GM12878 (cell line): ENCODE results near the gene CSRNP2.

Experiments
- BCL11A ChIP-seq: IDR thresholded peaks from 2 replicates; pipeline ENCODE4 v1.6.1; 2011; ENCODE audit warnings: low read depth, low read length
- EZH2 ChIP-seq: IDR thresholded peaks from 2 replicates; pipeline ENCODE4 v1.6.1; 2012; ENCODE audit warnings: low read depth, mild to moderate bottlenecking, control low read depth, inconsistent platforms, low read length, borderline replicate concordance; ENCODE audit not compliant: control insufficient read depth
- MXI1 ChIP-seq: fragments of 150-350 bp; IDR thresholded peaks from 2 replicates; pipeline ENCODE4 v1.6.1; 2011; ENCODE audit warnings: low read depth, mild to moderate bottlenecking, inconsistent platforms, low read length, improper control_type of control experiment
- NFXL1 ChIP-seq: fragments of 450-650 bp; IDR thresholded peaks from 2 replicates; pipeline ENCODE4 v1.6.1; 2017; ENCODE audit warnings: antibody characterized with exemption, mild to moderate bottlenecking, borderline replicate concordance
- RB1 ChIP-seq: fragments of 450-650 bp; formaldehyde crosslinking; IDR thresholded peaks from 2 replicates; pipeline ENCODE4 v1.6.1; 2017; ENCODE audit warnings: mild to moderate bottlenecking, borderline replicate concordance
- RCOR1 ChIP-seq: conservative IDR thresholded peaks from 2 replicates; pipeline ENCODE4 v1.6.1; 2012; ENCODE audit warnings: low read depth, low read length, improper control_type of control experiment
- ZSCAN29 ChIP-seq: fragments of 450-650 bp; IDR thresholded peaks from 2 replicates; pipeline ENCODE4 v1.6.1; 2017; ENCODE audit warnings: mild to moderate bottlenecking, moderate library complexity
- TF ChIP-seq, protein P1 (sequence below), 3 experiments: IDR thresholded peaks in 2 of 3; conservative IDR thresholded peaks in 1 of 3; 2 replicates each; pipeline ENCODE4 v1.5.1; 2011; ENCODE audit warnings: low read depth in 3 of 3, low read length in 3 of 3, mild to moderate bottlenecking in 3 of 3, control low read depth in 2 of 3, moderate library complexity in 2 of 3, inconsistent platforms in 1 of 3, mixed read lengths in 1 of 3; ENCODE audit not compliant: control insufficient read depth in 2 of 3, insufficient read depth in 1 of 3; ENCODE audit errors: extremely low read depth in 1 of 3
- TF ChIP-seq, protein P2 (sequence below): IDR thresholded peaks from 2 replicates; pipeline ENCODE4 v1.6.1; 2011; ENCODE audit warnings: low read depth, mild to moderate bottlenecking, low read length, moderate library complexity, borderline replicate concordance; ENCODE audit errors: extremely low read depth
- TF ChIP-seq, protein P3 (sequence below): fragments of 450-650 bp; IDR thresholded peaks from 2 replicates; pipeline ENCODE4 v1.6.1; 2017; ENCODE audit warnings: mild to moderate bottlenecking, moderate library complexity
- TF ChIP-seq, protein P4 (sequence below): fragments of 450-650 bp; IDR thresholded peaks from 2 replicates; pipeline ENCODE4 v1.6.1; 2016; ENCODE audit warnings: mild to moderate bottlenecking, moderate library complexity, borderline replicate concordance
- TF ChIP-seq, protein P5 (sequence below): IDR thresholded peaks from 2 replicates; pipeline ENCODE4 v1.6.1; 2011; ENCODE audit warnings: low read depth, low read length, improper control_type of control experiment, borderline replicate concordance
- TF ChIP-seq, protein P6 (sequence below): IDR thresholded peaks from 2 replicates; pipeline ENCODE4 v1.6.1; 2012; ENCODE audit warnings: low read depth, low read length, improper control_type of control experiment
- TF ChIP-seq, protein P7 (sequence below): fragments of 450-650 bp; formaldehyde crosslinking; IDR thresholded peaks from 2 replicates; pipeline ENCODE4 v1.4.0; 2022; ENCODE audit warnings: mild to moderate bottlenecking, moderate library complexity

DNA sequence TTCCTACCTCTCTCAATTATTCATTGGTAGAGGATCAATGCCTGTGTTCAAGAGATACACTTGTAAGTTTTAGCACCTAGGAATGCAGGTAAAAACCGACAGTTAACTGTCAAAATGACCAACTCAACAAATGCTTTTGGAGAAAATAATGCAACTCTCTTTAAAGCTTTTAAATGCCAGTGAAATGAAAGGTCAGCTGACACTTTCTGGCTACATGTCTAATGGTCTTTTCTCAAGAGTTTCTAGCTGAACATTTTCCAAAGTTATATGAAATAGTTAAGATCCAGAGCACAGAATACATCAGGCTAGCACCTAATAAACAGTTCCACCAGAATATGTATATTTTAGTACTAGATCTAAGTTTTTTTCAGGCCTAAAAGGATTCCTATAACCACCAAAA is 2.0 kb downstream of the CSRNP2 start:
- TF ChIP-seq EZH2 (no peak), MXI1 (no peak), RCOR1 (no peak), NFXL1 (no peak), ZSCAN29 (no peak), RB1 (no peak), BCL11A (no peak)
- TF ChIP-seq, protein P1, sequence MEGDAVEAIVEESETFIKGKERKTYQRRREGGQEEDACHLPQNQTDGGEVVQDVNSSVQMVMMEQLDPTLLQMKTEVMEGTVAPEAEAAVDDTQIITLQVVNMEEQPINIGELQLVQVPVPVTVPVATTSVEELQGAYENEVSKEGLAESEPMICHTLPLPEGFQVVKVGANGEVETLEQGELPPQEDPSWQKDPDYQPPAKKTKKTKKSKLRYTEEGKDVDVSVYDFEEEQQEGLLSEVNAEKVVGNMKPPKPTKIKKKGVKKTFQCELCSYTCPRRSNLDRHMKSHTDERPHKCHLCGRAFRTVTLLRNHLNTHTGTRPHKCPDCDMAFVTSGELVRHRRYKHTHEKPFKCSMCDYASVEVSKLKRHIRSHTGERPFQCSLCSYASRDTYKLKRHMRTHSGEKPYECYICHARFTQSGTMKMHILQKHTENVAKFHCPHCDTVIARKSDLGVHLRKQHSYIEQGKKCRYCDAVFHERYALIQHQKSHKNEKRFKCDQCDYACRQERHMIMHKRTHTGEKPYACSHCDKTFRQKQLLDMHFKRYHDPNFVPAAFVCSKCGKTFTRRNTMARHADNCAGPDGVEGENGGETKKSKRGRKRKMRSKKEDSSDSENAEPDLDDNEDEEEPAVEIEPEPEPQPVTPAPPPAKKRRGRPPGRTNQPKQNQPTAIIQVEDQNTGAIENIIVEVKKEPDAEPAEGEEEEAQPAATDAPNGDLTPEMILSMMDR (IDR thresholded peaks at IDR 0.05 in 2 of 3, conservative IDR thresholded peaks at IDR 0.05 in 1 of 3; ENCODE audit: control insufficient read depth in 2 of 3, extremely low read depth in 1 of 3, insufficient read depth in 1 of 3, low read depth in 3 of 3, low read length in 3 of 3): no peak
- TF ChIP-seq, protein P2, sequence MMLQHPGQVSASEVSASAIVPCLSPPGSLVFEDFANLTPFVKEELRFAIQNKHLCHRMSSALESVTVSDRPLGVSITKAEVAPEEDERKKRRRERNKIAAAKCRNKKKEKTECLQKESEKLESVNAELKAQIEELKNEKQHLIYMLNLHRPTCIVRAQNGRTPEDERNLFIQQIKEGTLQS: no peak
- TF ChIP-seq, protein P3, sequence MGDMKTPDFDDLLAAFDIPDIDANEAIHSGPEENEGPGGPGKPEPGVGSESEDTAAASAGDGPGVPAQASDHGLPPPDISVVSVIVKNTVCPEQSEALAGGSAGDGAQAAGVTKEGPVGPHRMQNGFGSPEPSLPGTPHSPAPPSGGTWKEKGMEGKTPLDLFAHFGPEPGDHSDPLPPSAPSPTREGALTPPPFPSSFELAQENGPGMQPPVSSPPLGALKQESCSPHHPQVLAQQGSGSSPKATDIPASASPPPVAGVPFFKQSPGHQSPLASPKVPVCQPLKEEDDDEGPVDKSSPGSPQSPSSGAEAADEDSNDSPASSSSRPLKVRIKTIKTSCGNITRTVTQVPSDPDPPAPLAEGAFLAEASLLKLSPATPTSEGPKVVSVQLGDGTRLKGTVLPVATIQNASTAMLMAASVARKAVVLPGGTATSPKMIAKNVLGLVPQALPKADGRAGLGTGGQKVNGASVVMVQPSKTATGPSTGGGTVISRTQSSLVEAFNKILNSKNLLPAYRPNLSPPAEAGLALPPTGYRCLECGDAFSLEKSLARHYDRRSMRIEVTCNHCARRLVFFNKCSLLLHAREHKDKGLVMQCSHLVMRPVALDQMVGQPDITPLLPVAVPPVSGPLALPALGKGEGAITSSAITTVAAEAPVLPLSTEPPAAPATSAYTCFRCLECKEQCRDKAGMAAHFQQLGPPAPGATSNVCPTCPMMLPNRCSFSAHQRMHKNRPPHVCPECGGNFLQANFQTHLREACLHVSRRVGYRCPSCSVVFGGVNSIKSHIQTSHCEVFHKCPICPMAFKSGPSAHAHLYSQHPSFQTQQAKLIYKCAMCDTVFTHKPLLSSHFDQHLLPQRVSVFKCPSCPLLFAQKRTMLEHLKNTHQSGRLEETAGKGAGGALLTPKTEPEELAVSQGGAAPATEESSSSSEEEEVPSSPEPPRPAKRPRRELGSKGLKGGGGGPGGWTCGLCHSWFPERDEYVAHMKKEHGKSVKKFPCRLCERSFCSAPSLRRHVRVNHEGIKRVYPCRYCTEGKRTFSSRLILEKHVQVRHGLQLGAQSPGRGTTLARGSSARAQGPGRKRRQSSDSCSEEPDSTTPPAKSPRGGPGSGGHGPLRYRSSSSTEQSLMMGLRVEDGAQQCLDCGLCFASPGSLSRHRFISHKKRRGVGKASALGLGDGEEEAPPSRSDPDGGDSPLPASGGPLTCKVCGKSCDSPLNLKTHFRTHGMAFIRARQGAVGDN: no peak
- TF ChIP-seq, protein P4, sequence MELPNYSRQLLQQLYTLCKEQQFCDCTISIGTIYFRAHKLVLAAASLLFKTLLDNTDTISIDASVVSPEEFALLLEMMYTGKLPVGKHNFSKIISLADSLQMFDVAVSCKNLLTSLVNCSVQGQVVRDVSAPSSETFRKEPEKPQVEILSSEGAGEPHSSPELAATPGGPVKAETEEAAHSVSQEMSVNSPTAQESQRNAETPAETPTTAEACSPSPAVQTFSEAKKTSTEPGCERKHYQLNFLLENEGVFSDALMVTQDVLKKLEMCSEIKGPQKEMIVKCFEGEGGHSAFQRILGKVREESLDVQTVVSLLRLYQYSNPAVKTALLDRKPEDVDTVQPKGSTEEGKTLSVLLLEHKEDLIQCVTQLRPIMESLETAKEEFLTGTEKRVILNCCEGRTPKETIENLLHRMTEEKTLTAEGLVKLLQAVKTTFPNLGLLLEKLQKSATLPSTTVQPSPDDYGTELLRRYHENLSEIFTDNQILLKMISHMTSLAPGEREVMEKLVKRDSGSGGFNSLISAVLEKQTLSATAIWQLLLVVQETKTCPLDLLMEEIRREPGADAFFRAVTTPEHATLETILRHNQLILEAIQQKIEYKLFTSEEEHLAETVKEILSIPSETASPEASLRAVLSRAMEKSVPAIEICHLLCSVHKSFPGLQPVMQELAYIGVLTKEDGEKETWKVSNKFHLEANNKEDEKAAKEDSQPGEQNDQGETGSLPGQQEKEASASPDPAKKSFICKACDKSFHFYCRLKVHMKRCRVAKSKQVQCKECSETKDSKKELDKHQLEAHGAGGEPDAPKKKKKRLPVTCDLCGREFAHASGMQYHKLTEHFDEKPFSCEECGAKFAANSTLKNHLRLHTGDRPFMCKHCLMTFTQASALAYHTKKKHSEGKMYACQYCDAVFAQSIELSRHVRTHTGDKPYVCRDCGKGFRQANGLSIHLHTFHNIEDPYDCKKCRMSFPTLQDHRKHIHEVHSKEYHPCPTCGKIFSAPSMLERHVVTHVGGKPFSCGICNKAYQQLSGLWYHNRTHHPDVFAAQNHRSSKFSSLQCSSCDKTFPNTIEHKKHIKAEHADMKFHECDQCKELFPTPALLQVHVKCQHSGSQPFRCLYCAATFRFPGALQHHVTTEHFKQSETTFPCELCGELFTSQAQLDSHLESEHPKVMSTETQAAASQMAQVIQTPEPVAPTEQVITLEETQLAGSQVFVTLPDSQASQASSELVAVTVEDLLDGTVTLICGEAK: no peak
- TF ChIP-seq, protein P5, sequence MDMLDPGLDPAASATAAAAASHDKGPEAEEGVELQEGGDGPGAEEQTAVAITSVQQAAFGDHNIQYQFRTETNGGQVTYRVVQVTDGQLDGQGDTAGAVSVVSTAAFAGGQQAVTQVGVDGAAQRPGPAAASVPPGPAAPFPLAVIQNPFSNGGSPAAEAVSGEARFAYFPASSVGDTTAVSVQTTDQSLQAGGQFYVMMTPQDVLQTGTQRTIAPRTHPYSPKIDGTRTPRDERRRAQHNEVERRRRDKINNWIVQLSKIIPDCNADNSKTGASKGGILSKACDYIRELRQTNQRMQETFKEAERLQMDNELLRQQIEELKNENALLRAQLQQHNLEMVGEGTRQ: no peak
- TF ChIP-seq, protein P6, sequence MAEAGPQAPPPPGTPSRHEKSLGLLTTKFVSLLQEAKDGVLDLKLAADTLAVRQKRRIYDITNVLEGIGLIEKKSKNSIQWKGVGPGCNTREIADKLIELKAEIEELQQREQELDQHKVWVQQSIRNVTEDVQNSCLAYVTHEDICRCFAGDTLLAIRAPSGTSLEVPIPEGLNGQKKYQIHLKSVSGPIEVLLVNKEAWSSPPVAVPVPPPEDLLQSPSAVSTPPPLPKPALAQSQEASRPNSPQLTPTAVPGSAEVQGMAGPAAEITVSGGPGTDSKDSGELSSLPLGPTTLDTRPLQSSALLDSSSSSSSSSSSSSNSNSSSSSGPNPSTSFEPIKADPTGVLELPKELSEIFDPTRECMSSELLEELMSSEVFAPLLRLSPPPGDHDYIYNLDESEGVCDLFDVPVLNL: no peak
- TF ChIP-seq, protein P7, sequence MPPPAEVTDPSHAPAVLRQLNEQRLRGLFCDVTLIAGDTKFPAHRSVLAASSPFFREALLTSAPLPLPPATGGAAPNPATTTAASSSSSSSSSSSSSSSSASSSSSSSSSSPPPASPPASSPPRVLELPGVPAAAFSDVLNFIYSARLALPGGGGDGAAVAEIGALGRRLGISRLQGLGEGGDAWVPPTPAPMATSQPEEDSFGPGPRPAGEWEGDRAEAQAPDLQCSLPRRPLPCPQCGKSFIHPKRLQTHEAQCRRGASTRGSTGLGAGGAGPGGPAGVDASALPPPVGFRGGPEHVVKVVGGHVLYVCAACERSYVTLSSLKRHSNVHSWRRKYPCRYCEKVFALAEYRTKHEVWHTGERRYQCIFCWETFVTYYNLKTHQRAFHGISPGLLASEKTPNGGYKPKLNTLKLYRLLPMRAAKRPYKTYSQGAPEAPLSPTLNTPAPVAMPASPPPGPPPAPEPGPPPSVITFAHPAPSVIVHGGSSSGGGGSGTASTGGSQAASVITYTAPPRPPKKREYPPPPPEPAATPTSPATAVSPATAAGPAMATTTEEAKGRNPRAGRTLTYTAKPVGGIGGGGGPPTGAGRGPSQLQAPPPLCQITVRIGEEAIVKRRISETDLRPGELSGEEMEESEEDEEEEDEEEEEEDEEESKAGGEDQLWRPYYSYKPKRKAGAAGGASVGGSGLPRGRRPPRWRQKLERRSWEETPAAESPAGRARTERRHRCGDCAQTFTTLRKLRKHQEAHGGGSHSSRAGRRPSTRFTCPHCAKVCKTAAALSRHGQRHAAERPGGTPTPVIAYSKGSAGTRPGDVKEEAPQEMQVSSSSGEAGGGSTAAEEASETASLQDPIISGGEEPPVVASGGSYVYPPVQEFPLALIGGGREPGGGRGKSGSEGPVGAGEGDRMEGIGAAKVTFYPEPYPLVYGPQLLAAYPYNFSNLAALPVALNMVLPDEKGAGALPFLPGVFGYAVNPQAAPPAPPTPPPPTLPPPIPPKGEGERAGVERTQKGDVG (CRISPR knock-in tag): no peak
